ENCODE measurements around the gene HIVEP1. TPM values are rescaled to one million over a fixed set of nuclear protein-coding genes. Genes with fewer than 3 reads are reported as not detected.
A peak's percentile ranks its signal among the peaks of the same experiment; 100 is the strongest.

HIVEP1 gene
- total RNA-seq, 6 donors from 2014 or later: 22.9 to 48.5 (median 30.4) TPM

DNA sequence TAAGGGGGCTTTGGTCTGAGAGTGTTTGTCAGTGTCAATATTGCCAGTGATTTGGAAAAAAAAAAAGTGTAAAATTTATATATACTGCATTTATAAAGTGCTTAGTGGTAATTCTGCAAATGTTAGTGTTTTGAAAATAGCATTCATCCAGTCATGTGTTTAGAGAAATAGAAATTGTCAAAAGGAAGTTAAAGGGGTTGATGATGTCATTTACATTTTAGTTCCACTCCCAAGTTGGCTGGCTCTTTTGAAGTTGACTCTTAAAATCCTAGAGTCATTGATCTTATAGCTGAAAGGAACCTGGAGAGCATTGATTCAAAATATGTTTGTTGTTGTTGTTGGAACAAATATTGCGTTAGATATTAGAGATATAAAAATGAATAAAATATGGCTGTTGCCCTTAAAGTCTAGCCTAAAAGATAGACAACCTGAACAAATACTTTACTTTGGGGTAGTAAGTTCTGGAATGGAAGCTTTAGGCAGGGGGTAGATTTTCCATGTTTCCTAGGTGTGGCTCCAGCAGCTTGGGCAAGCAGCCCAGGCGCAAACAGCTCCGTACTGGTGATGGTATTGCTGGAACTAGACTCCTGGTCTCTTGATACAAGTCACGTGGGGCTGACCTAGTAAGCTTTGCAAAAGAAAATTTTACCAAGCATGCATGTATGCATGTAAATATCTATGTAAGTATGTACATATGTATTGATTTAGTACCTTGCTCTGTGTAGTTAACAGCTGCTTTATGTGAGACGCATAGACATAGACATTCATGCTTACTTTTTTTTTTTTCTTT is 46.3 kb downstream of the HIVEP1 start:
- ATAC-seq (ENCODE audit: low FRiP score in 2 of 2) (peak in 1 of 2 donors; percentile 76), DNase-seq (peak in 1 of 2 donors; percentile 45)
- no peaks in the 10 kb centered on the region for H3K27me3 ChIP-seq
- 80 to 81% methylated on average over 5 of the region's 5 CpGs for WGBS, 2 donors
- H3K4me1 ChIP-seq: peaks cover 0 to 11% (median 0%) of the 10 kb centered on the region in 4 donors
- H3K27ac ChIP-seq: no peak overlapping the region
- H3K4me3 ChIP-seq: no peak overlapping the region
- H3K36me3 ChIP-seq: no peaks in the 10 kb centered on the region
- no peaks in the 10 kb centered on the region for H3K9me3 ChIP-seq
- TF ChIP-seq, protein P1, sequence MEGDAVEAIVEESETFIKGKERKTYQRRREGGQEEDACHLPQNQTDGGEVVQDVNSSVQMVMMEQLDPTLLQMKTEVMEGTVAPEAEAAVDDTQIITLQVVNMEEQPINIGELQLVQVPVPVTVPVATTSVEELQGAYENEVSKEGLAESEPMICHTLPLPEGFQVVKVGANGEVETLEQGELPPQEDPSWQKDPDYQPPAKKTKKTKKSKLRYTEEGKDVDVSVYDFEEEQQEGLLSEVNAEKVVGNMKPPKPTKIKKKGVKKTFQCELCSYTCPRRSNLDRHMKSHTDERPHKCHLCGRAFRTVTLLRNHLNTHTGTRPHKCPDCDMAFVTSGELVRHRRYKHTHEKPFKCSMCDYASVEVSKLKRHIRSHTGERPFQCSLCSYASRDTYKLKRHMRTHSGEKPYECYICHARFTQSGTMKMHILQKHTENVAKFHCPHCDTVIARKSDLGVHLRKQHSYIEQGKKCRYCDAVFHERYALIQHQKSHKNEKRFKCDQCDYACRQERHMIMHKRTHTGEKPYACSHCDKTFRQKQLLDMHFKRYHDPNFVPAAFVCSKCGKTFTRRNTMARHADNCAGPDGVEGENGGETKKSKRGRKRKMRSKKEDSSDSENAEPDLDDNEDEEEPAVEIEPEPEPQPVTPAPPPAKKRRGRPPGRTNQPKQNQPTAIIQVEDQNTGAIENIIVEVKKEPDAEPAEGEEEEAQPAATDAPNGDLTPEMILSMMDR (IDR thresholded peaks at IDR 0.05): no peak
- no peak for TF ChIP-seq POLR2A (IDR thresholded peaks at IDR 0.05)
- TF ChIP-seq EP300 (IDR thresholded peaks at IDR 0.05): no peak
- no peak for TF ChIP-seq POLR2AphosphoS5 (IDR thresholded peaks at IDR 0.05)

DNA sequence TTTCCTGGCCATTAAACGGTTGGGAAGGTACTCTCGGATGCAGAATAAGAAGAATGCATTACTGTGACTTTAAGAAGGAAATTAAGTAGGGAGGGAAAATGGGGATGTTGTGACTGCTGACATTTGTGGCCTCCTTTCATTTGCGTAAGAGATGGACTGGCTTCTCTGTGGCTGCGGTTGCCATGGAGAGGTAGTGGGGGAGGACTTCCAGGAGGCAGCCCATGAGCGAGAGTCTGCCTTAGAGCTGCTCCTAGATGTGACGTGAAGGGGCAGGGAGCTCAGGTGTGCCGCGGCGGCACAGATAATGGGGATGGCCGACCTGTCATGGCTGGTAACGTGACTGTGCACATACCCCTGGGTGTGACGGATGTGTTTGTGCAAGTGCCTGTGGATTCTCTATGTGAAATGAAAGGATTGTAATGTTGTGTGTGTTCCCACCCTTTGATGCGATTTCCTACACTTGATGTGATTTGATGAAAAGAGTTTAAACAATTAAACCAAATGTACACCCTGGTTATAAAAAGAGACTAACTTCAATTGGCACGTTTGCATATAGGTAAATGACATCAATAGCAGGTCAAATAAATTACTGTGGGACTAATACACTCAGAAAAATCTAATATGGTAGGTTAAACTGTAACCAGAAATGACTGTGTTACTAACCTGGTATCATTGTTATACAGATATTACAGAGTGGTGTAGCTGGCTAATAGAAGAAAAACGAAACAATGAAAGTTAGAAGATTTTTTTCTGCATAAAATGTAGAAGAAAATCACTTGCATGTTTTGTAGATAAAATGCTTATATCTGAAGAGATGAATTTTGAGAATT is 48.9 kb downstream of the HIVEP1 start:
- H3K9me3 ChIP-seq: no peaks in the 10 kb centered on the region
- WGBS, 2 donors: 50 to 75% methylated on average over 15 of the region's 15 CpGs
- H3K4me3 ChIP-seq: peak overlapping the region in 2 of 4 donors; percentile 13 to 29
- TF ChIP-seq POLR2AphosphoS5 (IDR thresholded peaks at IDR 0.05) (peak in 1 of 2 donors; percentile 21), EP300 (IDR thresholded peaks at IDR 0.05) (no peak)
- TF ChIP-seq, protein P1 (IDR thresholded peaks at IDR 0.05): no peak
- ATAC-seq (ENCODE audit: low FRiP score in 2 of 2) (peak; percentile 68 to 90), DNase-seq (peak; percentile 69 to 80)
- H3K4me1 ChIP-seq: peaks cover 3 to 11% (median 6%) of the 10 kb centered on the region in 4 donors
- no peaks in the 10 kb centered on the region for H3K27me3 ChIP-seq
- no peak overlapping the region for H3K27ac ChIP-seq
- no peaks in the 10 kb centered on the region for H3K36me3 ChIP-seq

DNA sequence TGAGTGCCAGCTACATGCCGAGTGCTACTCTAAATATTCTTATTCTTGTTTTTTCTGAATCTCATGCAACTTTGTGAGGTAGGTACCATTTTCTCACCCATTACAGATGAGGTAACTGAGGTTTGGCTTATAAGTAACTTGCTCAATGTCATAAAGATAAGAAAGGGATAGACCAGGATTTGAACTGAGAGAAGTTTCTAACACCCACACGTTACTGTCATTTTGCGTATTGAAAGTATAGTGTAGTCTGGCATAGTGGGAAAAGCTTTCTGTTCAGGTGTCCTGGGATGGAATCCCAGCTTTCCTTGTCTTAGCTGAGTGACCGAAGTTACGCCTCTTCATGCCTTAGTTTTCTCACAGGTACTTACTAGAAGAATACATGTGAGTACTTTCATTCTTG is 50.5 kb downstream of the HIVEP1 start:
- TF ChIP-seq POLR2AphosphoS5 (IDR thresholded peaks at IDR 0.05) (no peak), EP300 (IDR thresholded peaks at IDR 0.05) (no peak), POLR2A (IDR thresholded peaks at IDR 0.05) (no peak)
- TF ChIP-seq, protein P1 (IDR thresholded peaks at IDR 0.05): no peak
- H3K4me1 ChIP-seq: peaks cover 3 to 11% (median 7%) of the 10 kb centered on the region in 4 donors
- H3K36me3 ChIP-seq: no peaks in the 10 kb centered on the region
- 97 to 99% methylated on average over 5 of the region's 5 CpGs for WGBS, 2 donors
- DNase-seq: no peak
- ATAC-seq (ENCODE audit: low FRiP score in 2 of 2): no peak
- H3K27ac ChIP-seq: no peak overlapping the region
- no peaks in the 10 kb centered on the region for H3K9me3 ChIP-seq
- no peaks in the 10 kb centered on the region for H3K27me3 ChIP-seq
- no peak overlapping the region for H3K4me3 ChIP-seq

DNA sequence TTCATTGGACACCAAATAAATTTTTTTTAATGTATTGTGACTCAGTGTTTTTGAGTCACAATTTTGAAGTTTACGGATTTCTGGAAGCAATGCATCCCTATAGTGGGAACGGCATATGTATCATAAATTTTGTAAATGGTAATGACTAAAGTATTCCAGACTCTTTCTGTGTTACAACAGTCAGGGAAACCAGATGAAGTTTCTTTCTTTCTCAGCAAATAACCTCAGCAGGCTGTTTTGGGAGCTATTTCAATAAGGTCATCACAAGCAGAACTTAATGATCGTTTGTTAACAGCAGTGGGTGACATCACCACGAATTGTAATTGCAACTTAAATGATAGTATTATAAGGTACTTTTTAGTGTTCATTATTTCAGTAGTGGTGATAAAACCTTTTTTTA is 52.0 kb downstream of the HIVEP1 start:
- H3K36me3 ChIP-seq: no peaks in the 10 kb centered on the region
- no peak for ATAC-seq (ENCODE audit: low FRiP score in 2 of 2)
- no peaks in the 10 kb centered on the region for H3K27me3 ChIP-seq
- TF ChIP-seq EP300 (IDR thresholded peaks at IDR 0.05): no peak
- TF ChIP-seq, protein P1 (IDR thresholded peaks at IDR 0.05): no peak
- TF ChIP-seq POLR2A (IDR thresholded peaks at IDR 0.05): no peak
- no peak for TF ChIP-seq POLR2AphosphoS5 (IDR thresholded peaks at IDR 0.05)
- 86 to 87% methylated on average over 4 of the region's 4 CpGs for WGBS, 2 donors
- DNase-seq: no peak
- peaks cover 3 to 8% (median 7%) of the 10 kb centered on the region in 4 donors for H3K4me1 ChIP-seq
- no peak overlapping the region for H3K27ac ChIP-seq
- no peaks in the 10 kb centered on the region for H3K9me3 ChIP-seq
- no peak overlapping the region for H3K4me3 ChIP-seq

Measured in upper lobe of left lung (tissue), 6 donors.